OCI-LY3 (cell line): Measurements from ENCODE around the gene LNPK.

Source experiments
- EZH2phosphoT487 ChIP-seq: fragments of 200-600 bp; shearing (Covaris generic); IDR thresholded peaks from 2 replicates; pipeline ENCODE4 v1.6.1; 2018; ENCODE audit warnings: antibody characterized with exemption, mixed run types, low read depth
- TF ChIP-seq, protein P1 (sequence below): fragments of 200-600, 300-600 bp; sonication (generic); IDR thresholded peaks from 2 replicates; pipeline ENCODE4 v1.5.1; 2014; ENCODE audit warnings: antibody characterized with exemption, low read length, low read depth

DNA sequence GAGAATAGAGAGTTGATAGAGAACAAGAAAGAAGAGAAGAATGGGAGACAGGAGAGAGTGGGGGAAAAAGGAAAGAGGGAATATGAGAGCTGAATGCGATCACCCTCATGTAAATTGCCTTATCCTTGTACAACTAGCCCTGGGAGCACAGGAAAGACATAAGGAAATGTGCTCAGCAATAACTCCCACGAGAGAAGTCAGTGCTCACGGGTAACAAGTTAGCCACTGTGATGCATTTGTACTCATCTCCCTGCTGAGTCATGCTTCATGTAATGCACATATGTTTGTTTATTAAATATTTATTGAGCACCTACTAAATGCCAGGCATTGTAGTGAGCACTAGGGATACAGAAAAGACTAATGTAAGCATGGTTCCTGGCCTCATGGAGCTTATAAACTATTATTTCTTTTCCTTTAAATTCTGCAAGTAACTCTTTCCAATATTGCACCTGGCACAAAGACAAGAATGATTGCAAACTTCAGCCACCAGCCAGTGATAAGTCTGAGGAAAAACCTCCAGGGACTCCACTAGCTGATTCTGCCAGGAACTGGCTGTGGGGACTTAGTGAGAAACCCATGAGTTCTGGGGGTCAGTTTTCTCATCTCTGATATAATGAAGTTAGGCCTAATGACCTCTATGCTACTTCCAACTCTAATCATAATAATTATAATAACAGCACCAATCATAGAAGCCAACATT is 124.1 kb downstream of the LNPK start:
- TF ChIP-seq, protein P1, sequence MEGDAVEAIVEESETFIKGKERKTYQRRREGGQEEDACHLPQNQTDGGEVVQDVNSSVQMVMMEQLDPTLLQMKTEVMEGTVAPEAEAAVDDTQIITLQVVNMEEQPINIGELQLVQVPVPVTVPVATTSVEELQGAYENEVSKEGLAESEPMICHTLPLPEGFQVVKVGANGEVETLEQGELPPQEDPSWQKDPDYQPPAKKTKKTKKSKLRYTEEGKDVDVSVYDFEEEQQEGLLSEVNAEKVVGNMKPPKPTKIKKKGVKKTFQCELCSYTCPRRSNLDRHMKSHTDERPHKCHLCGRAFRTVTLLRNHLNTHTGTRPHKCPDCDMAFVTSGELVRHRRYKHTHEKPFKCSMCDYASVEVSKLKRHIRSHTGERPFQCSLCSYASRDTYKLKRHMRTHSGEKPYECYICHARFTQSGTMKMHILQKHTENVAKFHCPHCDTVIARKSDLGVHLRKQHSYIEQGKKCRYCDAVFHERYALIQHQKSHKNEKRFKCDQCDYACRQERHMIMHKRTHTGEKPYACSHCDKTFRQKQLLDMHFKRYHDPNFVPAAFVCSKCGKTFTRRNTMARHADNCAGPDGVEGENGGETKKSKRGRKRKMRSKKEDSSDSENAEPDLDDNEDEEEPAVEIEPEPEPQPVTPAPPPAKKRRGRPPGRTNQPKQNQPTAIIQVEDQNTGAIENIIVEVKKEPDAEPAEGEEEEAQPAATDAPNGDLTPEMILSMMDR, result no peak
- no peak for TF ChIP-seq EZH2phosphoT487
